Adipose tissue (tissue), 3 donors: ENCODE data around the gene RPS21. TPM values are rescaled to one million over a fixed set of nuclear protein-coding genes. Genes with fewer than 3 reads are reported as not detected.
"Not testable (repeated sequence)": the region's sequence is repeated elsewhere in the genome, so short reads cannot be mapped to it uniquely, and the experiment has no call there.

Experiments used
- H3K27ac ChIP-seq: one replicate; pipeline ENCODE4 v1.5.1; 2013; ENCODE audit warnings: low read depth, low read length
- WGBS, 3 donors: extraction: QIAGEN DNeasy Blood & Tissue Kit; methylation state at CpG; one replicate each; pipeline ENCODE4 v1.1.7; 2013; 5-methylcytosine and 5-hydroxymethylcytosine counted together
- polyA plus RNA-seq, 3 donors: library from polyadenylated mRNA; stranded (reverse); fragments of 200-250 nt; gene quantifications; one replicate each; pipeline ENCODE4 v1.2.3, GENCODE V29; 2013
- donor health status: healthy with polysubstance abuse.
- donor health status: Bipolar disorder and iron deficiency.
- donor health status: healthy.

The RPS21 gene
- polyA plus RNA-seq, 3 donors, result 3,685 to 4,426 (median 4,284) TPM

DNA sequence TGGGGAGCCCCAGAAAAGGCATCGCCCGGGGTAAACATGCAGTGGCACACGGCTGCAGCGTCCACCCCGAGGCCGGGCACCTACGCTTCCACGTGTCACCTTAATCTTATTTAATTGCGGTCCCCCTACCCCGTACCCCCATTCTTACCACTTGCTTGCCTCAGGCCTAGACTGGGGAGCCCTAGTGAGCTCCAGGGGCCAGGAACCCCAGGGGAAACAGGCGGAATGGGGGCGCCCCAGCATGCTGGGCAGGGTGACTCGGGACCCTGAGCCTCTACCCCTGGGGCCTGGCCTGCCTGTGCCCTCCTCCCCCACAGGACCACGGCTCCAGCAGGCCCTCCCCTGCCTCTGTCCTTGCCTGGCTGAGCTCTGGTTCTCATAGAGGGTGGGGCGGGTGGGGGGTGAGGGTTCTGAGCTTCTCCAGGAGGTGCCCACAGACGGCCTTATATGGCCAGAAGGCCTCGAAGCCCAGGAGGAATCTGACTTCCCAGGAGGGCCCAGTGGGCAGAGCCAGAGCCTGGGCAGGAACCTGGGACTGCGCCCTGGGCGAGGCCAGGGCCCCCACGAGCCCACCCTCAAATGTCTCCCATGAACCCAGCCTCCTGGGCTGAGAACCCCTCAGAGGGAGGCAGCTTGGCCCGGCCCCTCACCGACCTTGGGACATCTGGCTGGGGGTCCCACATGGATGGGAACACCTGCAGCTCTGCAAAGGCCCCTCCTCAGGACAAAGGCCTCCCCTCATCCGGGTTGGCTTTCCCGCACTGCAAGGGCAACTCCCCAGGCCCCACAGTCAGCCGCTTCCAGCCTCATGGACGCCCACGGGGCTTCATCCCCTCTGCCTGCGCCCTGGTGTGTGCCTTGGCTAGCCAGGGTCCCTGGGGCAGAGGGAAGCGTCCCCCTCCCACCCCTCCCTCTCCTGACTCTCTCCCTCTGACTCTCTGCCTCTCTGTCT lies 14.6 kb upstream of the RPS21 start:
- no peak overlapping the region for H3K27ac ChIP-seq
- WGBS, 3 donors, result 77 to 78% (median 78%) methylated on average over 25 to 29 of the region's 29 CpGs

GRCh38 chr20:62373631-62374179 lies 13.2 kb upstream of the RPS21 start:
- H3K27ac ChIP-seq, result not testable (repeated sequence)

GRCh38 chr20:62374331-62375152 lies 12.4 kb upstream of the RPS21 start:
- 51 to 60% (median 52%) methylated on average over 24 of the region's 24 CpGs for WGBS, 3 donors
- no peak overlapping the region for H3K27ac ChIP-seq

More at GRCh38 chr20:62373631-62374179, 13.2 kb upstream of the RPS21 start:
- WGBS, 3 donors, result 87 to 94% (median 89%) methylated on average over 23 to 27 of the region's 40 CpGs

DNA sequence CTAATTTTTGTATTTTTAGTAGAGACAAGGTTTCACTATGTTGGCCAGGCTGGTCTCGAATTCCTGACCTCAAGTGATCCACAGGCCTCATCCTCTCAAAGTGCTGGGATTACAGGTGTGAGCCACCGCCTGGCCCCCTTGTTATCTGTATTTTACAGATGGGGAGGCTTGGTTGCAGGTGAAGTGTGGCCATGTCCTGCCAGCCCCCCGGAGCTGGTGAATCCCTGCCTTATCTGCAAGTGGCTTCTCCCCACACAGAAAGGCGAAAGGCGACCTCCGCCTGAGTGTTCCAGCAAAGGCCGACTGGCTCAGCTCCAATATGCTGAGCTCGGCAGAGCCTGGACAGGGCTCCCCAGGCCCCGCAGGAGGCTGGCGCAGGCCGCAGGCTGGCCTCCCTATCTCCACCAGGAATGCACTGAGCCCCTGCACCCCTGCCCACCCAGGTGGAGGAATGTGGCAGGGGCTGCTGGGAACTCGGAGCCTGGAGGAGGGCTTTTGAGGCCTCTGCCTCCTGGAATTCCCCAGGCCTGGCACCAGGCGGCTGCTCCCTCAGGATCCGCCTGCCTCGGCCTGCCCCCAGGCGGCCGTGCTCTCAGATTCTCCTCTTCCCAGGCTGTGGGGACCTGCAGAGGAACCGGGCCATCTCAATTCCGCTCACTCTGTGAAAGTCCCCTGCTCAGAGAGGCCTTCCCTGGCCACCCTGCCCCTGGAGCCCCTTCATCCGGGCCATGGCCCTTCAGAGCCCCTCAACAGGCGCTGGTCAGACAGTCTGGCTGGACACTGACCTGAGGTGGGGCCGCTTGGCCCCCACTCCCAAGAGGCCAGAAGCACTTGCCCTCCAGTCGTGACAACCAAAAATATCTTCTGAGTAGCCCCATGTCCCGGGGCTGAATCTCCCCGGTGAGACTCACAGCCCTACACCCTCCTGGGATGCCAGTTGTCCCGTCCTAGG lies 10.5 kb upstream of the RPS21 start:
- WGBS, 3 donors, result 52 to 63% (median 54%) methylated on average over 20 to 26 of the region's 26 CpGs

DNA sequence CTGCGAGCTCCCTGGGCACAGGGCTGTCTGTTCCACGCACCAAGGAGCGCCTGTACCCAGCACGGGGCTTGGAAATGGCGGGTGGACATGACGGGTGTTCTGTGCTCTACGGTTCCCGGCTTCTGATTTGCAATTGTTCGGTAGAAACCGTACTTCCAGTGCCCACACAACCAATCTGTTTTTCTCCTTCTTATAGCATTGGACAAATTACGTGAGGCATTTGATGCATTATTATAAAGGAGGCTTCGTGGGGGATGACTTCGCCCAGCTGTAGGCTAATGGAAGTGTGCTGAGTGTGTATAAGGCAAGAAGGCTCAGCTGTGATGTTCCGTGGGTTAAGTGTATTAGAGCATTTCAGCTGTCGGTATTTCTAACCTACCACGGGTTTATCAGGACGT lies 9.8 kb upstream of the RPS21 start:
- H3K27ac ChIP-seq, result no peak overlapping the region
- WGBS, 3 donors, result 74 to 88% (median 84%) methylated on average over 17 of the region's 17 CpGs

More for the DNA sequence above, 10.5 kb upstream of the RPS21 start:
- H3K27ac ChIP-seq, result no peak overlapping the region

DNA sequence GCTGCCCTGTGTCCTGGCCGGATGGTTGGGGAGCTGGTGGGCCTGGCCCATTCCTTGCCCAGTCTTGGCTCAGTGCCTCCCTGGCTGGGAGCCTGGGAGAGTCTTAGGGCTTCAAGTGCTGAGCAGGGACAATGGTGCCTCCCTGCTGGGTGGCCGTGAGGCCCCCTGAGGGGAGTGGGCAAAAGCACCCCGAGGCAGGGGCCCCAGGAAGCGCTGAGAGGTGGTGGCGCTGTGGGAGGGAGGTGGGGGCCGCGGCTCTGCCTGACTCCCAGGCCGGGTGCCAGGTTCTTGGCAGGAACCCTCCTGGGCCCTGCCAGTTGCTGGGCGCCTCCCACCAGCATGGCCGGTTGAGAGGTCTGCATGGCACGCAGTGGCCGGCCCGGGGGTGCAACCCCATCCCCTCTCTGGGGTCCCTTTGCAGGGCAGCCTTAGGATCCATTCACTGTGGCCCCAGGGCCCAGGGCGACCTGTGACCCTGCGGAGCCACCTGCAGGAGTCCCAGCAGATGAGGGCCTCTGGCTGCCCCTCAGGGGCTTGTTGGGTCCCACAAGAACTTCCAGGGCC lies 9.2 kb upstream of the RPS21 start:
- WGBS, 3 donors, result 38 to 69% (median 65%) methylated on average over 15 of the region's 15 CpGs
- H3K27ac ChIP-seq, result no peak overlapping the region

- WGBS, 3 donors, result 78 to 84% (median 81%) methylated on average over 22 of the region's 22 CpGs
- no peak overlapping the region for H3K27ac ChIP-seq
These were observed 8.7 kb upstream of the RPS21 start for GRCh38 chr20:62378215-62378614.

GRCh38 chr20:62381202-62381797 lies 5.6 kb upstream of the RPS21 start:
- no peak overlapping the region for H3K27ac ChIP-seq
- WGBS, 3 donors, result 56 to 65% (median 61%) methylated on average over 16 of the region's 16 CpGs

DNA sequence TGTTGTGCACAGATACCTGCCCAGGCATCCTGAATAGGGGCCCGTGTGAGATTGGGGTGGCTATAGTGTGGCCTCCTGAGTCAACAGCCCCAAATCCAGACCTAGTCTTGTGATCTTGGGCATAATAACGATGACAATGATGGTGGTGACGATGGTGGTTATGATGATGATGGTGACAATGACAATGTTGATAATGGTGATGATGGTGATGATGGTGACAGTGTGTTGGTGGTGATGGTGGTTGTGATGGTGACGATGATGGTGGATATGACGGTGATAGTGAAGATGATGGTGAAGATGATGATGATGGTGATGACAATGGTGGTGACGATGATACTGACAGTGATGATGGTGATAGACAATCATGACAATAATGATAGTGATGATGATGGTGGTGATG lies 5.1 kb upstream of the RPS21 start:
- 84 to 96% (median 94%) methylated on average over 6 of the region's 6 CpGs for whole genome bisulfite sequencing, 3 donors
- H3K27ac ChIP-seq, result no peak overlapping the region

GRCh38 chr20:62382306-62383198 lies 4.4 kb upstream of the RPS21 start:
- 40 to 47% (median 43%) methylated on average over 18 of the region's 18 CpGs for WGBS, 3 donors

DNA sequence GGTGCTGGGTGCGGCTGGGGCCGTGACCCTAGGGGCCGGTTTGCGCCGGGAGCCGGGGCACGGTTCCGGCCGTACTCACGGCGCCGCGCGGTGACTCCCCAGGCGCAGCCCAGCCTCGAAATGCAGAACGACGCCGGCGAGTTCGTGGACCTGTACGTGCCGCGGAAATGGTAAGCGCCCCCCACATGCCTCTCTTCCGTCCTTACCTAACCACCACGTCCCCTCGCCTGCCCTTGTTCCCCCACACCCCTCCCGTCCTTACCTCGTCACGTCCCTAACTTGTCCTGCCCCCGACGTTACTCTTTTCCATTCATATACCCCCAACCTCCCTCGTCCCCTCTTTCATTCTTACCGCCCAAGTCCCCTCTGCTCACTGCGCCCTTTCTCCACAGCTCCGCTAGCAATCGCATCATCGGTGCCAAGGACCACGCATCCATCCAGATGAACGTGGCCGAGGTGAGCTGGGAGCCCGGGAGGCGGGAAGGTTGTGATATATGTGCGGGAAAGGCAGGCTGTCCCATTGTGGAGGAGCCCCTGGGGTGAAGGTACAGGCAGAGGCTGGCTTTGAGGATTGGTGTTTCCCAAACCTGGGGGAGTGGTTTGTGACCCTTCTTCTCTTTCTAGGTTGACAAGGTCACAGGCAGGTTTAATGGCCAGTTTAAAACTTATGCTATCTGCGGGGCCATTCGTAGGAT lies 463 bp downstream of the RPS21 start:
- H3K27ac ChIP-seq, result no peak overlapping the region
- WGBS, 3 donors, result 3% methylated on average over 33 to 47 of the region's 47 CpGs

More at GRCh38 chr20:62382306-62383198, 4.4 kb upstream of the RPS21 start:
- H3K27ac ChIP-seq, result no peak overlapping the region

GRCh38 chr20:62387933-62388635 lies 1.2 kb downstream of the RPS21 start:
- WGBS, 3 donors, result 63 to 77% (median 67%) methylated on average over 20 of the region's 20 CpGs
- no peak overlapping the region for H3K27ac ChIP-seq

DNA sequence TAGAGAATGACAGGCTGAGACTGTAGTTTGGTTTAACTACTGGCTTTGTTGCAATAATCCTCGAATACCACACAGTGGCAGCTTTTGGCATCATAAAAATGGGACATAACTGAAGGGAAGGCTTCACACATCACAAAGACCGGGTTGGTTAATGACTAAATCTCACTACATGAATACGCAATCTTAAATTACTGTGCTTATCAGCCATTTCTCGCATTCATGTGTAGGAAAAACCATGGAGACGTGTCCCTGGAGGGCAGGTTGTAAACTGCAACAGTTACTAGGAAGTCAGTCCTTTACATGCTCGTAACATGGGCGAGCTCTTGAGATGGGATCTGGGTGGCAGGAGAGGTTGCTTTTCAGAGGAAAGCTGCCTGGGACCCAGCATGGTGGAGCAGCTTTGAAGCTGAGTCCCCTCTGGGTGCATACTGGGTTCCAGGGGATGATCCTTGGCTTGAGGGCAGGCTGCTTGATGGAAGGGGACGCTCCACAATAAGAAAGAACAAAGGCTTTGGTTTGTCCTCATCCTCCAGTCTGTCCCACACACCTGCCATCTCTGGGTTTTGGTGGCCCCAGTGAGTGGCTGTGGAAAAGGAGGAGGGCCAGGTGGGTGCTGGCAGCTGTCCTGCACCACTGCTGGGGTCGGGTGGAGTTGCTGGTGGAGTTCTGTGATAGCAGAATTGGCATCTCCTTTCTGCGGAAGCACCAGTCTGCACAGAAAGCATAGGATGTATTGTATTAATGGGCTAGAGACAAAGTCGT lies 2.1 kb downstream of the RPS21 start:
- WGBS, 3 donors, result 74 to 86% (median 83%) methylated on average over 11 of the region's 11 CpGs
- no peak overlapping the region for H3K27ac ChIP-seq

GRCh38 chr20:62389601-62390087 lies 2.7 kb downstream of the RPS21 start:
- H3K27ac ChIP-seq, result no peak overlapping the region
- 75 to 81% (median 79%) methylated on average over 5 of the region's 5 CpGs for WGBS, 3 donors
